ENCODE measurements around the gene GRM8. TPM values are rescaled to one million over a fixed set of nuclear protein-coding genes. Genes with fewer than 3 reads are reported as not detected.

Gene GRM8
- total RNA-seq, 1 donor from 2014 or later = 0.51 TPM

DNA sequence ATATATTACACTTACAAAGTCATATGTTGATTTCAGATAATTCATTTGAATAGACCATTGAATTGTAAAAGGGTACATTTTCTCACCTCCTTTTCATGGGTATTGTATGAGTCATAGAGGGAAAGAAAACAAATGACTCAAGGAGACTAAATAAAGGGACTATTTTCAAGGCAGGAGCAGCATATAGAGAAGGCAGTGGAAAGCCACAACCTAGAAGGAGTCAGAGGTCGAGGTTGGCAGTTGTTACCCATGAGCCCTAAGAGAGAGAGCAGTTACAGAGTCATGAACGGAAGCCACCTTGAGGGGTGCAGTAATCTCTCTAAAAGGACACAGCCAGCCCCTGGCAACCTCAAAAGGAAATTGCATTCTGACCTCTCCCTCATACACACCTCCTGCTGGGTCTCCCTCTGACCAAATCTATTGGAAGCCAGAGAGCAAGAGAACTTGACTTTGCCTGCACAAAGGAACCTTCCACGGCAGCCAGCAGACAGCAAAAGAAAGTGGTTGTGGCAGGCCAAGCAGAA is 137.9 kb downstream of the GRM8 start:
- no peaks in the 10 kb centered on the region for H3K27me3 Mint-ChIP-seq (ENCODE audit: unreplicated experiment)
- no peak overlapping the region for H3K27ac Mint-ChIP-seq (ENCODE audit: unreplicated experiment)
- H3K9me3 Mint-ChIP-seq (ENCODE audit: unreplicated experiment) = peaks cover 18% of the 10 kb centered on the region
- DNase-seq (ENCODE audit: extremely low spot score, unreplicated experiment) = no peak
- H3K4me3 Mint-ChIP-seq (ENCODE audit: unreplicated experiment) = no peak overlapping the region
- TF ChIP-seq, protein P1, sequence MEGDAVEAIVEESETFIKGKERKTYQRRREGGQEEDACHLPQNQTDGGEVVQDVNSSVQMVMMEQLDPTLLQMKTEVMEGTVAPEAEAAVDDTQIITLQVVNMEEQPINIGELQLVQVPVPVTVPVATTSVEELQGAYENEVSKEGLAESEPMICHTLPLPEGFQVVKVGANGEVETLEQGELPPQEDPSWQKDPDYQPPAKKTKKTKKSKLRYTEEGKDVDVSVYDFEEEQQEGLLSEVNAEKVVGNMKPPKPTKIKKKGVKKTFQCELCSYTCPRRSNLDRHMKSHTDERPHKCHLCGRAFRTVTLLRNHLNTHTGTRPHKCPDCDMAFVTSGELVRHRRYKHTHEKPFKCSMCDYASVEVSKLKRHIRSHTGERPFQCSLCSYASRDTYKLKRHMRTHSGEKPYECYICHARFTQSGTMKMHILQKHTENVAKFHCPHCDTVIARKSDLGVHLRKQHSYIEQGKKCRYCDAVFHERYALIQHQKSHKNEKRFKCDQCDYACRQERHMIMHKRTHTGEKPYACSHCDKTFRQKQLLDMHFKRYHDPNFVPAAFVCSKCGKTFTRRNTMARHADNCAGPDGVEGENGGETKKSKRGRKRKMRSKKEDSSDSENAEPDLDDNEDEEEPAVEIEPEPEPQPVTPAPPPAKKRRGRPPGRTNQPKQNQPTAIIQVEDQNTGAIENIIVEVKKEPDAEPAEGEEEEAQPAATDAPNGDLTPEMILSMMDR (IDR thresholded peaks at IDR 0.05) = no peak
- H3K36me3 Mint-ChIP-seq (ENCODE audit: unreplicated experiment) = no peaks in the 10 kb centered on the region
- no peaks in the 10 kb centered on the region for H3K4me1 Mint-ChIP-seq (ENCODE audit: unreplicated experiment)

DNA sequence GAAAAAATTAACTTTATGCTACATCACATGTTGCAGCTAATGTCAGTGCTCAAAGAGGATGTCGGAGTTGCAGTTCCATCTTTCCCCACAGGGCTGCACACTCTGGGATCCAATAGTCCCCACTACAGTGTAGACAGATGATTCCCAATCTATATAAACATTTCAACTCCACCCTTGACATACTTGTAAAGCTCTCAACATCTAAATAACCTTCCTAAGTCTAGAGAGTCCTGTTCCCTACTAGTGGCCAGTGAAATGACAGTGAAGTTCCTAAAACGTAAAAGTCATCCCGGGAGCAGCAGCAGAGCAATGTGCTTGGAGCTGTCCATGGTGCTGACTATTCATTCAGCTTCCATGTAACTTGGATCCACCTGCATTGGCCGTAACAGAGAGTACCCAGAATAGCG is 145.1 kb downstream of the GRM8 start:
- Mint-ChIP-seq H3K36me3 (ENCODE audit: unreplicated experiment) (no peaks in the 10 kb centered on the region), H3K27me3 (ENCODE audit: unreplicated experiment) (no peaks in the 10 kb centered on the region), H3K9me3 (ENCODE audit: unreplicated experiment) (peaks cover 34% of the 10 kb centered on the region), H3K4me1 (ENCODE audit: unreplicated experiment) (no peaks in the 10 kb centered on the region), H3K27ac (ENCODE audit: unreplicated experiment) (no peak overlapping the region), H3K4me3 (ENCODE audit: unreplicated experiment) (no peak overlapping the region)
- TF ChIP-seq, protein P1 (IDR thresholded peaks at IDR 0.05) = peak; percentile 53
- no peak for DNase-seq (ENCODE audit: extremely low spot score, unreplicated experiment)

DNA sequence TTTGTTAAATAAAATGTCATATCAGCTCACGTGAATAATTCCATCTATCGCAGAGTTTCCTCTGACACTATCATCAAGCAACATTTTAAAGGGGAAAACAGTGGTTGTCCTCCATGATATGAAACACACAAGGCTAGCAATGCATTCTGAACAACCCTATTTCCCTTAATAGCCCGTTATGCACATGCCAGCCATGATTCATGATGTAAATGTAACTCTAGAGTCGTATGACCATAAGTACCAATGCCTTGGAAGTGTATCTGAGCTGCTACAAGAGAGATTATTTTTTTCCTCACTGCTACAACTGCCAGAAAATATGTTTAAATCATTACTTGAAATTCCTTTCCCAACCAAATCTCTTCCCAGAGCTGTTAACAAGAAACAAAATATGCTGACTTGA is 159.4 kb downstream of the GRM8 start:
- no peak for DNase-seq (ENCODE audit: extremely low spot score, unreplicated experiment)
- Mint-ChIP-seq H3K27me3 (ENCODE audit: unreplicated experiment) (no peaks in the 10 kb centered on the region), H3K4me3 (ENCODE audit: unreplicated experiment) (no peak overlapping the region), H3K27ac (ENCODE audit: unreplicated experiment) (no peak overlapping the region), H3K4me1 (ENCODE audit: unreplicated experiment) (no peaks in the 10 kb centered on the region), H3K9me3 (ENCODE audit: unreplicated experiment) (peaks cover 16% of the 10 kb centered on the region), H3K36me3 (ENCODE audit: unreplicated experiment) (no peaks in the 10 kb centered on the region)
- TF ChIP-seq, protein P1 (IDR thresholded peaks at IDR 0.05) = no peak

GRCh38 chr7:127091620-127092019 is 161.1 kb downstream of the GRM8 start:
- Mint-ChIP-seq H3K27me3 (ENCODE audit: unreplicated experiment) (no peaks in the 10 kb centered on the region), H3K4me1 (ENCODE audit: unreplicated experiment) (no peaks in the 10 kb centered on the region), H3K27ac (ENCODE audit: unreplicated experiment) (no peak overlapping the region), H3K9me3 (ENCODE audit: unreplicated experiment) (peaks cover 24% of the 10 kb centered on the region), H3K4me3 (ENCODE audit: unreplicated experiment) (no peak overlapping the region), H3K36me3 (ENCODE audit: unreplicated experiment) (no peaks in the 10 kb centered on the region)
- no peak for DNase-seq (ENCODE audit: extremely low spot score, unreplicated experiment)
- TF ChIP-seq, protein P1 (IDR thresholded peaks at IDR 0.05) = no peak

- Mint-ChIP-seq H3K4me3 (ENCODE audit: unreplicated experiment) (no peak overlapping the region), H3K9me3 (ENCODE audit: unreplicated experiment) (peaks cover 29% of the 10 kb centered on the region), H3K36me3 (ENCODE audit: unreplicated experiment) (no peaks in the 10 kb centered on the region), H3K27ac (ENCODE audit: unreplicated experiment) (no peak overlapping the region), H3K27me3 (ENCODE audit: unreplicated experiment) (no peaks in the 10 kb centered on the region), H3K4me1 (ENCODE audit: unreplicated experiment) (no peaks in the 10 kb centered on the region)
- no peak for DNase-seq (ENCODE audit: extremely low spot score, unreplicated experiment)
- TF ChIP-seq, protein P1 (IDR thresholded peaks at IDR 0.05) = no peak
Measured at GRCh38 chr7:127089146-127089545, 163.6 kb downstream of the GRM8 start.
